Mucosa of stomach (tissue), 1 donor: ENCODE results near the gene MUC20.
"Not testable (repeated sequence)": the region's sequence is repeated elsewhere in the genome, so short reads cannot be mapped to it uniquely, and the experiment has no call there.

Experiments
- H3K27me3 ChIP-seq: one replicate; pipeline ENCODE4 v1.7.0; 2013; ENCODE audit warnings: mild to moderate bottlenecking, low read length; ENCODE audit not compliant: control insufficient read depth, insufficient read depth
- H3K36me3 ChIP-seq: one replicate; pipeline ENCODE4 v1.7.0; 2013; ENCODE audit warnings: low read length; ENCODE audit not compliant: control insufficient read depth, insufficient read depth
- H3K4me1 ChIP-seq: one replicate; pipeline ENCODE4 v1.7.0; 2013; ENCODE audit warnings: mild to moderate bottlenecking, low read length; ENCODE audit not compliant: control insufficient read depth, insufficient read depth
- H3K4me3 ChIP-seq: one replicate; pipeline ENCODE4 v1.7.0; 2013; ENCODE audit warnings: low read length
- H3K9ac ChIP-seq: one replicate; pipeline ENCODE4 v1.7.0; 2013; ENCODE audit warnings: mild to moderate bottlenecking, low read length, moderate library complexity
- H3K9me3 ChIP-seq: one replicate; pipeline ENCODE4 v1.7.0; 2013; ENCODE audit warnings: mild to moderate bottlenecking, low read length, moderate library complexity; ENCODE audit not compliant: control insufficient read depth
- donor health status: Pancreatic carcinoma.

The MUC20 gene

GRCh38 chr3:195720831-195721506 lies at the start of gene MUC20:
MUC20 (plus strand) TSS chr3:195720978; CDS start chr3:195721008, 30 bp downstream.
- H3K9me3 ChIP-seq, H3K4me3 ChIP-seq, H3K27me3 ChIP-seq, H3K9ac ChIP-seq, H3K36me3 ChIP-seq: not testable (repeated sequence)
- H3K4me1 ChIP-seq, result peaks cover 30% of the 10 kb centered on the region

- H3K4me1 ChIP-seq, H3K36me3 ChIP-seq, H3K4me3 ChIP-seq, H3K27me3 ChIP-seq, H3K9ac ChIP-seq, H3K9me3 ChIP-seq: not testable (repeated sequence)
These were observed 49.5 kb upstream of the MUC20 start for GRCh38 chr3:195671283-195671682.

- not testable (repeated sequence) for H3K36me3 ChIP-seq, H3K27me3 ChIP-seq, H3K4me1 ChIP-seq, H3K4me3 ChIP-seq, H3K9me3 ChIP-seq, H3K9ac ChIP-seq
These were observed 47.1 kb upstream of the MUC20 start for GRCh38 chr3:195673711-195674110.

GRCh38 chr3:195678391-195679015 lies 42.3 kb upstream of the MUC20 start:
- H3K9me3 ChIP-seq, H3K27me3 ChIP-seq, H3K9ac ChIP-seq, H3K4me1 ChIP-seq, H3K36me3 ChIP-seq, H3K4me3 ChIP-seq: not testable (repeated sequence)

GRCh38 chr3:195680690-195681089 lies 40.1 kb upstream of the MUC20 start:
- H3K4me1 ChIP-seq, H3K9me3 ChIP-seq, H3K4me3 ChIP-seq, H3K9ac ChIP-seq, H3K27me3 ChIP-seq: not testable (repeated sequence)
- peaks cover 12% of the 10 kb centered on the region for H3K36me3 ChIP-seq

GRCh38 chr3:195681458-195682103 lies 39.2 kb upstream of the MUC20 start:
- not testable (repeated sequence) for H3K9me3 ChIP-seq, H3K9ac ChIP-seq, H3K4me1 ChIP-seq, H3K4me3 ChIP-seq, H3K27me3 ChIP-seq
- peaks cover 12% of the 10 kb centered on the region for H3K36me3 ChIP-seq

GRCh38 chr3:195682104-195682742 lies 38.6 kb upstream of the MUC20 start:
- not testable (repeated sequence) for H3K4me3 ChIP-seq, H3K4me1 ChIP-seq
- peaks cover 12% of the 10 kb centered on the region for H3K36me3 ChIP-seq

GRCh38 chr3:195683722-195684526 lies 36.9 kb upstream of the MUC20 start:
- not testable (repeated sequence) for H3K4me1 ChIP-seq, H3K9ac ChIP-seq, H3K9me3 ChIP-seq, H3K27me3 ChIP-seq, H3K4me3 ChIP-seq
- peaks cover 12% of the 10 kb centered on the region for H3K36me3 ChIP-seq

More at GRCh38 chr3:195682104-195682742, 38.6 kb upstream of the MUC20 start:
- H3K9me3 ChIP-seq, H3K27me3 ChIP-seq, H3K9ac ChIP-seq: not testable (repeated sequence)

GRCh38 chr3:195684527-195685257 lies 36.1 kb upstream of the MUC20 start:
- H3K9ac ChIP-seq, H3K27me3 ChIP-seq, H3K9me3 ChIP-seq, H3K4me1 ChIP-seq, H3K4me3 ChIP-seq: not testable (repeated sequence)
- H3K36me3 ChIP-seq, result peaks cover 12% of the 10 kb centered on the region

- H3K4me3 ChIP-seq, H3K9ac ChIP-seq, H3K9me3 ChIP-seq, H3K27me3 ChIP-seq, H3K4me1 ChIP-seq: not testable (repeated sequence)
- H3K36me3 ChIP-seq, result peaks cover 12% of the 10 kb centered on the region
These were observed 34.1 kb upstream of the MUC20 start for GRCh38 chr3:195686537-195687208.

GRCh38 chr3:195687209-195687760 lies 33.5 kb upstream of the MUC20 start:
- not testable (repeated sequence) for H3K4me1 ChIP-seq, H3K4me3 ChIP-seq, H3K9ac ChIP-seq, H3K9me3 ChIP-seq, H3K27me3 ChIP-seq
- H3K36me3 ChIP-seq, result peaks cover 12% of the 10 kb centered on the region
